Fibroblast of lung (primary cell): Measurements from ENCODE around the gene HDHD5.

Source experiments
- EZH2 ChIP-seq: IDR thresholded peaks from 2 replicates; pipeline ENCODE4 v1.5.1; 2012; ENCODE audit warnings: low read length, control low read depth, mild to moderate bottlenecking; ENCODE audit errors: missing control alignments
- TF ChIP-seq, protein P1 (sequence below), 2 donors: IDR thresholded peaks in 1 of 2; conservative IDR thresholded peaks in 1 of 2; 1 replicate in 1 of 2; 2 replicates in 1 of 2; pipeline ENCODE4 v1.5.1; 2011 to 2012; ENCODE audit warnings: low read length in 2 of 2, control low read depth in 1 of 2, inconsistent platforms in 1 of 2, low read depth in 1 of 2, mild to moderate bottlenecking in 1 of 2

DNA sequence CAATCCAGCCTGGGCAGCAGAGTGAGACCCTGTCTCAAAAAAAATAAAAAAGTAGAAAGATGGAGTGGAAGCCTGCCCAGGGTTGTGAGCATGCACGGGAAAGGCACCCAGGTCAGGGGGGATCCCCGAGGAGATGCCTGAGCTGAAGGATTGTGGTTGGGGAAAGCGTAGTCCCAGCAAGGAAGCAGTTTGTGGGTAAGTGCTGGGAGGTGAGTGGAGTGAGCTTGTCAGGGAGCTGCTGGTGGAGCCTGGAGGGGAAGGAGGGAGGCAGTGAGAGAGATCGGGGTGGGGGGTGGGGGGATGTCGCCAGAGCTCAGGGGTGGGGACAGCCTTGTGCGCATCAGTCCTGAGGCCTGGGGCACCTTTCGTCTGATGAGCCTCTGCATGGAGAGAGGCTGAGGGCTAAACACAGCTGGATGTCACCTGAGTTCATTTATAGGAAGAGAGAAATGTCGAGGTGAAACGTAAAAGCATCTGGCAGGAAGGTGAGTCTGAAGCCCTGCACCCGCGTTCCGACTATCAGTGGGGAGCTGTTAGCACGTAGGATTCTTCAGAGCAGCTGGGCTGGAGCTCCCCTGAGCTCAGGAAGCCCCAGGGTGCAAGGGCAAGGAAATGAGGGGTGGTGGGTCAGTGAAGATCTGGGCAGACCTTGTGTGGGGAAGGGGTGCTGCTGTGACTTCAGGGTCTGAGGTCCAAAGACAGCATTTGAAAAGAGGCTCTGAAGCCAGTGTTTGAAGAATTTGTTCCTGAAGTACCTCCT is 48.1 kb downstream of the HDHD5 start:
- TF ChIP-seq, protein P1, sequence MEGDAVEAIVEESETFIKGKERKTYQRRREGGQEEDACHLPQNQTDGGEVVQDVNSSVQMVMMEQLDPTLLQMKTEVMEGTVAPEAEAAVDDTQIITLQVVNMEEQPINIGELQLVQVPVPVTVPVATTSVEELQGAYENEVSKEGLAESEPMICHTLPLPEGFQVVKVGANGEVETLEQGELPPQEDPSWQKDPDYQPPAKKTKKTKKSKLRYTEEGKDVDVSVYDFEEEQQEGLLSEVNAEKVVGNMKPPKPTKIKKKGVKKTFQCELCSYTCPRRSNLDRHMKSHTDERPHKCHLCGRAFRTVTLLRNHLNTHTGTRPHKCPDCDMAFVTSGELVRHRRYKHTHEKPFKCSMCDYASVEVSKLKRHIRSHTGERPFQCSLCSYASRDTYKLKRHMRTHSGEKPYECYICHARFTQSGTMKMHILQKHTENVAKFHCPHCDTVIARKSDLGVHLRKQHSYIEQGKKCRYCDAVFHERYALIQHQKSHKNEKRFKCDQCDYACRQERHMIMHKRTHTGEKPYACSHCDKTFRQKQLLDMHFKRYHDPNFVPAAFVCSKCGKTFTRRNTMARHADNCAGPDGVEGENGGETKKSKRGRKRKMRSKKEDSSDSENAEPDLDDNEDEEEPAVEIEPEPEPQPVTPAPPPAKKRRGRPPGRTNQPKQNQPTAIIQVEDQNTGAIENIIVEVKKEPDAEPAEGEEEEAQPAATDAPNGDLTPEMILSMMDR (conservative IDR thresholded peaks at IDR 0.05 in 1 of 2, IDR thresholded peaks at IDR 0.05 in 1 of 2; ENCODE audit: low read depth in 1 of 2, low read length in 2 of 2) = no peak
- no peak for TF ChIP-seq EZH2
